H1 (cell line): ENCODE data around the gene CPO. TPM values are rescaled to one million over a fixed set of nuclear protein-coding genes. Genes with fewer than 3 reads are reported as not detected.

Experiments used
- CTCF ChIA-PET: fragments of 300-600 bp; sonication (Branson Sonifier 250); formaldehyde crosslinking; loops from one replicate; lab custom pipeline; 2021; ENCODE audit not compliant: partially characterized antibody; lab: Charles Lee
- POLR2A ChIA-PET: fragments of 300-600 bp; sonication (Branson Sonifier 250); formaldehyde crosslinking; loops from one replicate; lab custom pipeline; 2021; ENCODE audit warnings: inconsistent platforms; ENCODE audit not compliant: partially characterized antibody; lab: Charles Lee
- DNase-seq, 2 experiments: peaks; one replicate each; pipeline versions ENCODE4 v3.0.0 to v3.0.0-alpha.2; 2010 to 2022; ENCODE audit warnings: low spot score in 2 of 2, low read depth in 1 of 2, mixed read lengths in 1 of 2
- FAIRE-seq: peaks from 2 replicates; lab custom pipeline; 2011; peaks lifted over from hg19 to GRCh38; lab: Jason Lieb, UNC
- H2AFZ ChIP-seq: 2 replicates; pipeline ENCODE4 v1.8.1; 2012; ENCODE audit warnings: low read length, inconsistent platforms
- H2AK5ac ChIP-seq: 2 replicates; pipeline ENCODE4 v1.6.1; 2013; ENCODE audit warnings: low read depth, low read length
- H2BK120ac ChIP-seq: replicated peaks from 2 replicates; pipeline ENCODE3; 2013; ENCODE audit warnings: low read depth, low read length, inconsistent platforms
- H2BK12ac ChIP-seq: 2 replicates; pipeline ENCODE4 v1.6.1; 2013; ENCODE audit warnings: low read depth, low read length
- H2BK15ac ChIP-seq: 2 replicates; pipeline ENCODE4 v1.6.1; 2013; ENCODE audit warnings: low read length
- H2BK20ac ChIP-seq: 2 replicates; pipeline ENCODE4 v1.6.1; 2013; ENCODE audit warnings: low read length
- H2BK5ac ChIP-seq: 2 replicates; pipeline ENCODE4 v1.6.1; 2013; ENCODE audit warnings: low read depth, low read length
- H3K14ac ChIP-seq: 2 replicates; pipeline ENCODE4 v1.6.1; 2013; ENCODE audit warnings: inconsistent platforms; ENCODE audit not compliant: insufficient read length
- H3K18ac ChIP-seq: 2 replicates; pipeline ENCODE4 v1.6.1; 2013; ENCODE audit warnings: low read length; ENCODE audit errors: extremely low read depth
- H3K23ac ChIP-seq: 2 replicates; pipeline ENCODE4 v1.6.1; 2013; ENCODE audit warnings: inconsistent platforms; ENCODE audit not compliant: insufficient read length
- H3K23me2 ChIP-seq: 2 replicates; pipeline ENCODE4 v1.6.1; 2013; ENCODE audit warnings: low read depth, low read length
- H3K27ac ChIP-seq: 2 replicates; pipeline ENCODE4 v1.6.1; 2011; ENCODE audit warnings: low read depth, low read length, inconsistent platforms
- H3K27me3 ChIP-seq, 4 experiments: replicated peaks in 1 of 4; 1 replicate in 1 of 4; 2 replicates in 3 of 4; pipeline versions ENCODE4 v1.6.1 to v1.8.1; 2011 to 2013; ENCODE audit warnings: low read length in 3 of 4, mild to moderate bottlenecking in 3 of 4, inconsistent platforms in 2 of 4, mixed read lengths in 2 of 4, moderate library complexity in 1 of 4; ENCODE audit not compliant: control insufficient read depth in 3 of 4, insufficient read depth in 3 of 4; ENCODE audit errors: extremely low read depth in 1 of 4
- H3K36me3 ChIP-seq, 4 experiments: 2 replicates each; pipeline versions ENCODE4 v1.6.1 to v1.8.1; 2011 to 2013; ENCODE audit warnings: mild to moderate bottlenecking in 4 of 4, low read length in 3 of 4, moderate library complexity in 2 of 4, control low read depth in 1 of 4, inconsistent platforms in 1 of 4; ENCODE audit not compliant: insufficient read depth in 4 of 4, control insufficient read depth in 2 of 4
- H3K4ac ChIP-seq: replicated peaks from 2 replicates; pipeline ENCODE3; 2013; ENCODE audit warnings: low read length, low read depth, mixed read lengths, inconsistent platforms; ENCODE audit not compliant: insufficient read length
- H3K4me1 ChIP-seq, 4 experiments: replicated peaks in 1 of 4; 1 replicate in 1 of 4; 2 replicates in 3 of 4; pipeline versions ENCODE4 v1.6.1 to v1.8.1; 2011 to 2013; ENCODE audit warnings: low read length in 3 of 4, inconsistent platforms in 2 of 4, mixed read lengths in 1 of 4; ENCODE audit not compliant: insufficient read depth in 4 of 4, control insufficient read depth in 3 of 4
- H3K4me2 ChIP-seq, 2 experiments: 2 replicates each; pipeline versions ENCODE4 v1.6.1 to v1.8.1; 2011 to 2013; ENCODE audit warnings: low read depth in 2 of 2, low read length in 2 of 2, control low read depth in 1 of 2, inconsistent platforms in 1 of 2, mild to moderate bottlenecking in 1 of 2; ENCODE audit not compliant: insufficient read depth in 1 of 2
- H3K4me3 ChIP-seq, 4 experiments: fragments of 200-600, 300-600 bp in 1 of 4; sonication (generic), shearing (Covaris generic), sonication (Bioruptor Twin) in 1 of 4; 2 replicates each; pipeline versions ENCODE4 v1.5.1 to v1.8.1; 2011 to 2016; ENCODE audit warnings: low read length in 4 of 4, low read depth in 3 of 4, control low read depth in 2 of 4, inconsistent platforms in 2 of 4, mild to moderate bottlenecking in 2 of 4, mixed read lengths in 1 of 4, moderate library complexity in 1 of 4; ENCODE audit not compliant: insufficient read depth in 2 of 4; ENCODE audit errors: extremely low read depth in 1 of 4
- H3K56ac ChIP-seq: replicated peaks from 2 replicates; pipeline ENCODE3; 2013; ENCODE audit warnings: low read depth, mild to moderate bottlenecking, mixed read lengths, low read length, inconsistent platforms; ENCODE audit not compliant: insufficient read length
- H3K79me1 ChIP-seq: 2 replicates; pipeline ENCODE4 v1.6.1; 2013; ENCODE audit warnings: low read depth, low read length, control low read depth
- H3K79me2 ChIP-seq, 2 experiments: 2 replicates each; pipeline versions ENCODE4 v1.6.1 to v1.8.1; 2012 to 2013; ENCODE audit warnings: low read length in 2 of 2, mild to moderate bottlenecking in 2 of 2, inconsistent platforms in 1 of 2; ENCODE audit not compliant: insufficient read depth in 2 of 2, control insufficient read depth in 1 of 2
- H3K9ac ChIP-seq, 4 experiments: replicated peaks in 1 of 4; 1 replicate in 1 of 4; 2 replicates in 3 of 4; pipeline versions ENCODE4 v1.6.1 to v1.8.1; 2011 to 2013; ENCODE audit warnings: low read depth in 3 of 4, low read length in 3 of 4, control low read depth in 2 of 4, mild to moderate bottlenecking in 2 of 4, moderate library complexity in 2 of 4, inconsistent platforms in 1 of 4; ENCODE audit errors: extremely low read depth in 1 of 4
- H3K9me3 ChIP-seq, 2 experiments: 2 replicates each; pipeline versions ENCODE4 v1.6.1 to v1.8.1; 2012 to 2013; ENCODE audit warnings: mild to moderate bottlenecking in 2 of 2, moderate library complexity in 2 of 2, control low read depth in 1 of 2, inconsistent platforms in 1 of 2, low read depth in 1 of 2, low read length in 1 of 2, mixed read lengths in 1 of 2; ENCODE audit not compliant: insufficient read depth in 2 of 2
- H4K20me1 ChIP-seq, 2 experiments: replicated peaks in 1 of 2; 2 replicates each; pipeline versions ENCODE3 to v1.8.1; 2011 to 2013; ENCODE audit warnings: inconsistent platforms in 2 of 2, low read length in 2 of 2, mild to moderate bottlenecking in 1 of 2; ENCODE audit not compliant: insufficient read depth in 2 of 2, control insufficient read depth in 1 of 2
- H4K5ac ChIP-seq: 2 replicates; pipeline ENCODE4 v1.6.1; 2013; ENCODE audit warnings: low read length, low read depth, mixed read lengths, inconsistent platforms; ENCODE audit not compliant: insufficient read length
- H4K8ac ChIP-seq: 2 replicates; pipeline ENCODE4 v1.8.0; 2013; ENCODE audit warnings: mild to moderate bottlenecking, moderate library complexity, low read length, inconsistent platforms; ENCODE audit not compliant: insufficient read depth; ENCODE audit errors: extremely low read depth
- H4K91ac ChIP-seq: replicated peaks from 2 replicates; pipeline ENCODE3; 2013; ENCODE audit warnings: low read length, mixed read lengths, inconsistent platforms; ENCODE audit not compliant: insufficient read length
- ATF2 ChIP-seq: IDR thresholded peaks from 2 replicates; pipeline ENCODE4 v1.6.1; 2012; ENCODE audit warnings: low read length, inconsistent platforms
- CHD1 ChIP-seq: IDR thresholded peaks from 2 replicates; pipeline ENCODE4 v1.6.1; 2012; ENCODE audit warnings: low read depth, low read length, improper control_type of control experiment
- CTCF ChIP-seq, 3 experiments: IDR thresholded peaks; 1 replicate in 2 of 3; 2 replicates in 1 of 3; pipeline versions ENCODE4 v1.5.1 to v1.6.1; 2011; ENCODE audit warnings: low read length in 3 of 3, mild to moderate bottlenecking in 3 of 3, inconsistent platforms in 2 of 3, low read depth in 1 of 3, moderate library complexity in 1 of 3; ENCODE audit not compliant: insufficient read depth in 1 of 3; ENCODE audit errors: control extremely low read depth in 1 of 3
- PHF8 ChIP-seq: fragments of 200-600 bp; sonication (generic); conservative IDR thresholded peaks from 2 replicates; pipeline ENCODE4 v1.7.1; 2012; ENCODE audit warnings: low read depth, mild to moderate bottlenecking, inconsistent platforms, low read length, moderate library complexity
- RFX5 ChIP-seq: IDR thresholded peaks from 2 replicates; pipeline ENCODE4 v1.6.1; 2011; ENCODE audit warnings: low read depth, low read length, improper control_type of control experiment, borderline replicate concordance
- WGBS, 2 experiments: shearing (Covaris generic) in 1 of 2; methylation state at CpG; one replicate each; pipeline versions ENCODE4 v1.1.6 to v1.1.7; 2013 to 2015; ENCODE audit warnings: low lambda C conversion rate in 2 of 2, mixed read lengths in 2 of 2, inconsistent platforms in 1 of 2, low coverage in 1 of 2, missing lambda C conversion rate in 1 of 2; ENCODE audit not compliant: insufficient replicate concordance in 2 of 2, insufficient coverage in 1 of 2, insufficient read length in 1 of 2; ENCODE audit errors: extremely low coverage in 1 of 2, missing lambda C conversion rate in 1 of 2; 5-methylcytosine and 5-hydroxymethylcytosine counted together
- polyA plus RNA-seq, 7 experiments: library from polyadenylated mRNA; depleted of rRNA in 3 of 7; stranded (reverse) in 5 of 7; unstranded in 2 of 7; fragments of >200 nt in 5 of 7; fragments of 200-250 nt in 2 of 7; gene quantifications; 1 replicate in 5 of 7; 2 replicates in 1 of 7; 4 replicates in 1 of 7; pipeline versions ENCODE4 v1.2.1 to v1.2.3, GENCODE V29; 2011 to 2013; ENCODE audit warnings: missing spikeins in 2 of 7, mixed read lengths in 2 of 7
- total RNA-seq: library from RNA; stranded (reverse); fragmentation: NEBNext Ultra II Directional; extraction: Animal tissue kit (Norgen Biotek cat#: 25700); gene quantifications from 2 replicates; pipeline ENCODE4 v1.2.1, GENCODE V29; 2021

The CPO gene
- total and polyA plus RNA-seq, 2 of the 8 experiments (the other 6 are each of a cell fraction or from before 2014, with no cell fraction given), result 1.3 TPM

- no peak overlapping the region for H2BK12ac ChIP-seq
- H4K20me1 ChIP-seq, result no peaks in the 10 kb centered on the region
- ChIA-PET POLR2A (no interaction called here), CTCF (interaction anchor here (0.6 to 1.6 kb wide), 3 partner anchors 19 to 113 kb away, joined by 3 to 4 read pairs (median 3); no protein-coding TSS in a partner anchor)
- peaks cover 0 to 18% (median 6%) of the 10 kb centered on the region in 4 experiments; a peak in 5 of 7 replicates for H3K4me1 ChIP-seq
- H3K23ac ChIP-seq, result no peak overlapping the region
- H3K9ac ChIP-seq, result no peak overlapping the region
- H3K18ac ChIP-seq, result no peak overlapping the region
- DNase-seq, result no peak
- no peak overlapping the region for H4K5ac ChIP-seq
- H2BK15ac ChIP-seq, result no peak overlapping the region
- no peak overlapping the region for H3K4me3 ChIP-seq
- no peak for TF ChIP-seq RFX5
- TF ChIP-seq PHF8, result no peak
- TF ChIP-seq CTCF (IDR thresholded peaks at IDR 0.05; ENCODE audit: control extremely low read depth in 1 of 3, insufficient read depth in 1 of 3, low read depth in 1 of 3, low read length in 3 of 3), result no peak
- TF ChIP-seq CHD1, result no peak
- no peak for TF ChIP-seq ATF2
- H3K79me1 ChIP-seq, result no peaks in the 10 kb centered on the region
- no peaks in the 10 kb centered on the region for H3K79me2 ChIP-seq
- H3K23me2 ChIP-seq, result no peaks in the 10 kb centered on the region
- no peak overlapping the region for H3K4ac ChIP-seq
- no peak overlapping the region for H2BK5ac ChIP-seq
- H2AK5ac ChIP-seq, result no peak overlapping the region
- H3K4me2 ChIP-seq, result no peak overlapping the region
- FAIRE-seq, result no peak
- H2BK120ac ChIP-seq, result no peak overlapping the region
- no peaks in the 10 kb centered on the region for H3K36me3 ChIP-seq
- peaks cover 3 to 7% of the 10 kb centered on the region in 2 experiments; a peak in 2 of 4 replicates for H3K9me3 ChIP-seq
- no peak overlapping the region for H2AFZ ChIP-seq
- no peak overlapping the region for H4K91ac ChIP-seq
- no peak overlapping the region for H2BK20ac ChIP-seq
- H4K8ac ChIP-seq, result no peak overlapping the region
- no peak overlapping the region for H3K14ac ChIP-seq
- H3K27me3 ChIP-seq, result no peaks in the 10 kb centered on the region
- H3K56ac ChIP-seq, result no peak overlapping the region
- WGBS, 2 experiments, result 100% methylated on average over 1 of the region's 1 CpG; no CpG with 5 or more reads in 1 of the 2 experiments
- no peak overlapping the region for H3K27ac ChIP-seq
Observed at GRCh38 chr2:207012461-207012860, 73.1 kb downstream of the CPO start.
